Measurements from ENCODE around the gene GNS.

GNS gene

GRCh38 chr12:64739778-64740177 is 19.4 kb downstream of the GNS start:
- H3K4me3 ChIP-seq (ENCODE audit: low read depth, low read length), result no peak overlapping the region

DNA sequence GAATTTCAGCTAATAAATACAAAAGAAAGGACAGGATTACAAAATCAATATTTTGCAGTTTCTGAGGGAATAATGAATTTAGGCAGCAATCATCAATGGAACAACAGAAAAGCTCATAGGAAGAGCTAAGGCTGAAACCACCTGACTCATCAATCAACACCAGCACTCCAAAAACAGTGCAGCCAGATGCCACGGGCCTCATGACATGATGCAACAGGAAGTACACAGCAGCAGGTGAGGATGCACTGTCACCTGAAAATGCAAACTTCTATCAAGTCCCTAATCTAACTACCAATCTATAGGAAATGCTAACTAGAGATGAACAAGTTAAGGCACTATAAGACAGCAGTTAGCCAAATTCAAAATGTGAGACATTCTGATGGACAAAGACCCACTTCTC is 21.7 kb downstream of the GNS start:
- H3K4me3 ChIP-seq (ENCODE audit: low read depth, low read length), result no peak overlapping the region

GRCh38 chr12:64736771-64737170 is 22.4 kb downstream of the GNS start:
- no peak overlapping the region for H3K4me3 ChIP-seq (ENCODE audit: low read depth, low read length)

DNA sequence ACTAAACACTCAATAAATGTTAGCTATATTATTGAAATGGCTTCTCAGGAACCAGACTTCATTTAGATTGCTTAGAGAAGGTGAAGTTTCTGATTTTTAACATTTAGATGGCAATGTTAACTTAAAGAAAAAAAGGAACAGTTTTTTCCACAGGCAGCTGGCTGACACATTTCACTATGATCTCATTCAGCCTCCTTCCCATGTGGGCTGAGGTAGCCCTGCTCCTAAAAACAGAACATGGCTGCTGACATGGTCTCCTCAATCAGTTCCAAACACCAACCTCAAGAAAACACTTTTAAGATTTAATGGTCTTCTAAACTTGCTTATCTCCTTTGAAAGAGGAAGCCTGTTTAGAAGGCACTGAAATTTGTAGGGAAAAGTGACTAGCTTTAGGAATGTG is 23.8 kb downstream of the GNS start:
- no peak overlapping the region for H3K4me3 ChIP-seq (ENCODE audit: low read depth, low read length)

DNA sequence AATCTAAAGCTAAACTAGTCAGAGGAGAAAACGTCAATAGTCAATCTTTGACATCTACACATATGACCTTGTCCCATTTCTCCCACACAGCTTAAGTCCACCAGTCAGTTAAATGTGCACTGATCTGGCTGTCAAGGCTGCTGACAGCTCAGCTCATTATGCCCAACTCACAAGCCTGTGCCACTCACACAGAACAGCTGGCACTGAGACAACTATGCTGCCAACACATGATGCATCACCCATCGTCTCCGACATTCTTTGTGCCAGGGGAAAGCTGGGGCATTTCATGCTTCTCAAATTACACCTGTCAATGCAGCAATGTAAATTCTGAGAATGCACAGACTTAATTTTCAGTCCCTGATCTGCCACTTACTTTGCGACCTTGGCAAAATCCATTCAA is 25.3 kb downstream of the GNS start:
- H3K4me3 ChIP-seq (ENCODE audit: low read depth, low read length), result no peak overlapping the region

DNA sequence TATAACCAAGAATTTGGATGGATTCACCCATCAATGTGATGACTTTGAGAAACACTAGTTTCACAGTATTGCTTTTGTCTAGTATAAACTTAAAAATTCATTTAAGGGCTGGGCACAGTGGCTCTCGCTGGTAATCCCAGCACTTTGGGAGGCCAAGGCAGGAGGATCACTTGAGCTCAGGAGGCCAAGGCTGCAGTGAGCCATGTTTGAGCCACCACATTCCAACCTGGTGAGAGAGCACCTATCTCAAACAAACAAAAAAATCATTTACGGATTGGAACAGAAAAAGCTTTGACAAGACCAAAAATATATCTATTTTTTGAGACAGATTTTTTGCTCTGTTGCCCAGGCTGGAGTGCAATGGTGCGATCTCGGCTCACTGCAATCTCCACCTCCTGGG is 27.5 kb downstream of the GNS start:
- no peak overlapping the region for H3K4me3 ChIP-seq (ENCODE audit: low read depth, low read length)

- no peak overlapping the region for H3K4me3 ChIP-seq (ENCODE audit: low read depth, low read length)
These were observed 28.6 kb downstream of the GNS start for GRCh38 chr12:64730588-64730969.

DNA sequence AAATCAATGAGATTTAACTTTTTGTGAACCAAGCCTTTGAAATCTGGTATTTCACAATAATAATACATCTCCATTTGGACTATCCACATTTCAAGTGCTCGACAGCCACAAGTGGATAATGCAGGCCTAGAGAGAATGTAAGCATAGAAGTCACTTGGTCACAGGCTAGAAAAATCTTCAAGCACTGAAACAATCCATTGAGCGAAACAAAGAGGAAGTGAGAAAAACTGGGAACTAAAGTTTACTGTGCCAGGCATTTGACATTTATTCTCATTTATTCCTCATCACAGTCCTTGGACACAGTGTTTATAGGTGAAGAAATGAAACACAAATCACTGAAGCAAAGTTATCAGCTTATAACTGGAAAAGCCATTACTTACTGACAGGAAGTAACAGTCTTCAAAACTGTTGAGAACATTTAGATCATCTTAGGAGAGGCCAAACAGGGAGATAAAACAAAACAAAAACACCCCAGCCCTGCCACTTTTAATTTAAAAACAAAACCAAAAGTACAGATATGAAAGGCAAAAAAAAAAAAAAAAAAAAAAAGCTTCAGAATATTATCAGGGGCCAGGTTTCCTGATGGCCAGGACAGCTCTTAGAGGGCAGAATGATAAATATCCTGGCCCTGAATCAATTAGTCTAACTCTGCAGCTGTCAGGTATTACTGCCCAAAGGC is 29.2 kb downstream of the GNS start:
- no peak overlapping the region for H3K4me3 ChIP-seq (ENCODE audit: low read depth, low read length)

DNA sequence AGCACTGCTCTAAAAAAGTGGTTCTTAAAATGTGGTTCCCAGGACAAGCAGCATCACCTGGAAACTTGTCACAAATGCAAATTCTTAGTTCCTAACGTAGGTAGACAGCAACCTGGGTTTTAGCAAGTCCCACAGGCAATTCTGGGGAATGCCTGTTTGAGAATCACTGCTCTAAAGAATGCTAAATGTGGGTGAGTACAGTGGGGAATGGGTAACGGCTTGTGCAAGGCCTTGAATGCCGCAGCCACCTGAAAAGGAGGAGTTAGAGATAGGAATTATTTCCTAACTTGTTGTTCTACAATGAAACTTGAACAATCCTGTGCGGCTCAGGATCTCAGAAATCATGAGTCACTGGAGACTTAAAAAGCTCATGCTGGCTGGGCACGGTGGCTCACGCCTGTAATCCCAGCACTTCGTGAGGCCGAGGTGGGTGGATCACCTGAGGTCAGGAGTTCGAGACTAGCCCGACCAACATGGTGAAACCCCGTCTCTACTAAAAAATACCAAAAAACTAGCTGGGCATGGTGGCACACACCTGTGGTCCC is 34.9 kb downstream of the GNS start:
- H3K4me3 ChIP-seq (ENCODE audit: low read depth, low read length), result no peak overlapping the region

DNA sequence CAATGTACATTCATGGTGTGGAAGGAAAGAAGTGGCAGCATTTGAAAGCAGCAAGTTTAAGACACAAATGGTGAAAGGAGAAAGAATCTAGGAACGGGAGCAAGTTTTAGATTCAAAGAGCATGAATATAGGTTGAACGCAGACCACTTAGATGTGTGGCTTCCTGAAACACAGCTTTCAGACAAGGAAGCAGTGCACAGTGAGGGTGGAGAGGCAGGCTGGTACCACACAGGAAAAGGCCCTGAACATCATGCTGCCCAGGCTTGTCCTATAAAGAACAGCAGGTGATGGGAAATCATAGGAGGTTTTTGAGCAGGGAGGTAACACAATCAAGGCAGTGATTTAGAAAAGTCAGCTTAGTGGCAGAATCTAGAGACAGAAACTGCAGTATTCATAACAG is 35.6 kb downstream of the GNS start:
- H3K4me3 ChIP-seq (ENCODE audit: low read depth, low read length), result no peak overlapping the region

DNA sequence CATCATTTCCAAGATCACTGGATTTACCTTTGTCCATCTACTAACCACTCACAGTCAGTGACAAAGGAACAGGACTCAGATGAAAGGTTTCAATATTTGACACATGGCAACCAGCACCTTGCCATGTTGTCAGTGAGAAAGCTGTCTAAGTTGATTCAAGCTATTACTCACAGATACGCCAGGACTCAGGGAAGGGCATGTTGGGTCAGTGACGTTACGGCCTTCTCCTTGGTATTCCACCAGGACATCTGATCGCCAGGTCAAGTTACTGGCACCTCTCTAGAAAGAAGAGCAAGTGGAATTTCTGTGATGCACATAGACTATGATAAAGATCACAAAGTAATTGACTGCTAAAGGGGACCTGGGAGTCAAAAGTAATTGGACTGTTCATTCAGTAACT is 36.4 kb downstream of the GNS start:
- no peak overlapping the region for H3K4me3 ChIP-seq (ENCODE audit: low read depth, low read length)

- no peak overlapping the region for H3K4me3 ChIP-seq (ENCODE audit: low read depth, low read length)
These were observed 38.3 kb downstream of the GNS start for GRCh38 chr12:64720884-64721283.

DNA sequence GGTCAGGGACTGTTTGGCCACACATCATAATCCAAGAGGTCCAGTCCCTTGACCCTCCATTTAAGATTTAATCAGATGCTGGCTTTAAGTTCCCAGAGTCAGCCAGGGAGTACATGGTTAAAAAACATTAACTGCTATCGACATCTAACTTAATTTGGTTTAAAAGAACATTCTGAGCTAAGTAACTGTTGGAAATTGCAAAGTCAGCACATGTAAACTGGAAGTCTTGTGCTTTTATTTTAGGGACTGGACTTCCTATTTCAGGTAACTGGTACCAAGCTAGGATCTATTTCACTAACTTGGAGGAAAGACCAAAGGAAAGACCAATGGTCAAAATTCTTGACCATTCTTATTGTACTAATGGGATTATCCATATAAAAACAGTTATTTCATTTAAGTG is 40.6 kb downstream of the GNS start:
- H3K4me3 ChIP-seq (ENCODE audit: low read depth, low read length), result no peak overlapping the region

DNA sequence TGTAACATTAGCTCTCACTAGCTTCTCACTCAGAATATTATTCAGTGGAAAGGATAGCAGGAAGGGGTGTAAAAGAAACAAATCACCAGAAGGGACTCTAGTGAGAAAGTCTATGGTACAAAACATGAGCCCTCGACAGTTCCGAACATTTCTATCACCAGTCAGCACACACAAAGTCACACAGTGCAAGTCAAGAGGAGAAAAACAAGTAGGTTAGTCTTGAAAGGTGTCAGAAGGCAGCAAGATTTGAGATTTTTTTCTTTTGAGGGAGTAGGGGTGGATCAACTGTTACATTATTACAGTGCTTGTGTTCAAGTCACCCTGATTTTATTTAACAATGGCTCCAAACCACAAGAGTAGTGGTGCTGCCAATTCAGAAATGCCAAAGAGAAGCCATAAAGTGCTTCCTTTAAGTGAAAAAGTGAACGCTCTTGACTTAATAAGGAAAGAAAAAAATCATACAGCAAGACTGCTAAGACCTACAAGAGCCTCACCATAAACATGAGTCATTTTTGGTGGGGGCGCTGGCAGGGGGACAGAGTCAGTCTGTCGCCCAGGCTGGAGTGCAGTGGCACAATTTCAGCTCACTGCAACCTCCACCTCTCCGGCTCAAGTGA is 42.3 kb downstream of the GNS start:
- H3K4me3 ChIP-seq (ENCODE audit: low read depth, low read length), result no peak overlapping the region

DNA sequence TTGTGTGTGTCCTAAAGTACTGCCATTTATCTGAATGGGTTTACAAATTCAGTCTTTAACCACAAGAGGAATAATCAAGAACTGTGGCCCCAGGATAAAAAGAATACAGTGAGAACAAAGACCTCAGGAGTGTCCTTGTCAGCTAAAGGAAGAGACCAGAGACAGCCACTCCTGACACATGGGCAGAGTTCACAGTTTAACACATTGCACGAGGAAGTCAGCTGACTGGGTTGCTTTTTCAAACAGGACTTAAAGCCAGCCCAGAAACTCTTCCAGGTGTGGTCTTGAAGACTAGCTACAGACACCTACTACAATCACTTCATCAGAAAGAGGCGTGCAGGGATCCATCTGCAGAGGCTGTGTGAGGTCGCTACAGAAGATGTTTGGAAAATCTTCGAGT is 42.8 kb downstream of the GNS start:
- no peak overlapping the region for H3K4me3 ChIP-seq (ENCODE audit: low read depth, low read length)

DNA sequence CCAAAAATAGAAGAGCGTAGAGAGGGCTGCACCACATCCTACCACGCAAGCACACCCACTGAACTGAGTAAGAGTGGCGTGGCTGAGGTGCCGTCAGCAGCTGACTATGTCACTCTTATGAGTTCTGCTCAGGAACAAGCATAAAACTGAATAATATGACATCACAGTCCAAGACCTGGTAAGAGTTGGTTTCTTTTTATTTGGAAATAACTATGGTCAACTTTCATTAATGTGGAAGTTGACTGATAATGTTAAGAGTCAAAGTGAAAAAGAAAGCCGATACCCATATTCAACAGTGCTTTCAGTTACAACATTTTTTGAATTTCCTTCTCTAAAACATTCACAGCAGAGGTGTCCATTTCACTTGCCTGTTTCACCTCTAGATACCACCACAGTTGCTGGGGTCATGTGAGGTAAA is 44.6 kb downstream of the GNS start:
- no peak overlapping the region for H3K4me3 ChIP-seq (ENCODE audit: low read depth, low read length)

DNA sequence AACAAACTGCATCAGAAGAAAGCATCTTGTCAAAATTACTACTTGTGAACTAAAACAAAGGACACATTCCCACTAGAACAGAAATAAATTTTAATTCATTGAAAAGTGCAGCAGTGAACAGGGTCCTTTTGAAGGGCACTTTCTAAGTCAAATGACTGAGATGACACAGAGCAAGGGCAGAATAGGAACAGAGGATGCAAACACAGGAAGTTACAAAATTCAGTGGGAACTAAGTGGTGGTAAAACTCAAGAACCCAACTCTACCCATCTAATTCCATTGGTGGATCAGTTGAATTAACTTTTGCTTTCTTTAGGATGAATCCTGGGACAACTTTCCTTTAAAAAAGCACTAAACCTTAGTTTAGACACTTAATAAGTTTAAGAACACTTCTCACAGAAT is 45.8 kb downstream of the GNS start:
- no peak overlapping the region for H3K4me3 ChIP-seq (ENCODE audit: low read depth, low read length)

- H3K4me3 ChIP-seq (ENCODE audit: low read depth, low read length), result no peak overlapping the region
These were observed 49.8 kb downstream of the GNS start for GRCh38 chr12:64709429-64709828.

- no peak overlapping the region for H3K4me3 ChIP-seq (ENCODE audit: low read depth, low read length)
These were observed 51.3 kb downstream of the GNS start for GRCh38 chr12:64707926-64708325.

DNA sequence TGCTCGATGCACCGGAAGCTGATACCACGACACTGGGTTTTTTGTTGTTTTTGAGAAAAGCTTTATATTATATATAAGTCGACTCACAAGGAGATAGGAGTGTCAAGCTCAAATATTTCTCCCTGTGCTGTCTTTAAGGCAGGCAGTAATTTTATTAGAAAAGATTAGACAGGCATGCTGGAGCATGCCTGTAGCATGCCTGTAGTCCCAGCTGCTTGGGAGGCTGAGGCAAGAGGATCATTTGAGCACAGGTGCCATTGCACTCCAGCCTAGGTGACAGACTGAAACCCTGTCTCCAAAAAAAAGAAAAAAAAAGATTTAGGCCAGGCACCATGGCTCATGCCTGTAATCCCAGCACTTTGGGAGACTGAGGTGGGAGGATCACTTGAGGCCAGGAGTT is 51.8 kb downstream of the GNS start:
- no peak overlapping the region for H3K4me3 ChIP-seq (ENCODE audit: low read depth, low read length)

DNA sequence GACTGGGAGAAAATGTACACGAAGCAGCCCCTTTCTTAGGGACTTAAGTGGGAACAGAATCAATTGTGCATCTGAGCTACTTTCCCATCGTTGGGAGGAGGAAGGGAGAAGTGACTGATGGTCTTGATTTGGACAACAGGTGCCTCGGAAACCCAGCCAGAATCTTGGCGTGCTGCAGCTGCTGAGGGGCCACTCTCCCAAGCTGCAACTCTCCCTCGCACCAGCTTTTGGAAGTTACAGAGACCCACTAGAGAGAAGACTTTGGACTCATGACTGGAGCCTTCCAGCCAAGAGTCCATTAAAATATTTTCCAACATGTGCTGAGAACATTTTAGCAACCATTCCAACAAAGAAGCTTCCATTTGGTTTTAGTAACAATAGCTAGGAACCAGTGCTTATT is 52.3 kb downstream of the GNS start:
- H3K4me3 ChIP-seq (ENCODE audit: low read depth, low read length), result no peak overlapping the region

- no peak overlapping the region for H3K4me3 ChIP-seq (ENCODE audit: low read depth, low read length)
These were observed 52.9 kb downstream of the GNS start for GRCh38 chr12:64706306-64706705.

- no peak overlapping the region for H3K4me3 ChIP-seq (ENCODE audit: low read depth, low read length)
These were observed 57.9 kb downstream of the GNS start for GRCh38 chr12:64701283-64701682.

Measured in iPS-11a (cell line).